GM20000 (cell line): ENCODE data around the gene JCHAIN.
"Not testable (repeated sequence)": the region's sequence is repeated elsewhere in the genome, so short reads cannot be mapped to it uniquely, and the experiment has no call there.

Source experiments
- DNase-seq: peaks from one replicate; pipeline ENCODE4 v3.0.0; 2012; ENCODE audit warnings: low spot score
- CTCF ChIP-seq: IDR thresholded peaks from 2 replicates; pipeline ENCODE4 v1.5.1; 2012; ENCODE audit warnings: mild to moderate bottlenecking, control low read depth; ENCODE audit errors: extremely low read depth, missing control alignments

JCHAIN gene

GRCh38 chr4:70703619-70704214 lies 37.4 kb upstream of the JCHAIN start:
- DNase-seq: peak; percentile 3
- no peak for TF ChIP-seq CTCF

- DNase-seq: not testable (repeated sequence)
These were observed 36.3 kb upstream of the JCHAIN start for GRCh38 chr4:70702592-70702991.

- DNase-seq: no peak
- no peak for TF ChIP-seq CTCF
These were observed 35.0 kb upstream of the JCHAIN start for GRCh38 chr4:70701271-70701670.

- no peak for DNase-seq
- TF ChIP-seq CTCF: no peak
These were observed 34.4 kb upstream of the JCHAIN start for GRCh38 chr4:70700712-70701111.

- DNase-seq: not testable (repeated sequence)
These were observed 32.1 kb upstream of the JCHAIN start for GRCh38 chr4:70698435-70698834.

- DNase-seq: not testable (repeated sequence)
These were observed 28.3 kb upstream of the JCHAIN start for GRCh38 chr4:70694633-70695032.

GRCh38 chr4:70691661-70692060 lies 25.4 kb upstream of the JCHAIN start:
- no peak for TF ChIP-seq CTCF
- no peak for DNase-seq

- no peak for DNase-seq
- no peak for TF ChIP-seq CTCF
These were observed 22.5 kb upstream of the JCHAIN start for GRCh38 chr4:70688795-70689231.

- DNase-seq: peak; percentile 77
- TF ChIP-seq CTCF: peak; percentile 95
These were observed 21.8 kb upstream of the JCHAIN start, which contains the start of gene UTP3 for GRCh38 chr4:70687821-70688794. Gene UTP3 (plus strand): TSS chr4:70688532. CDS start chr4:70688678, 146 bp downstream.
